ENCODE measurements around the gene RAPGEF2. TPM values are rescaled to one million over a fixed set of nuclear protein-coding genes. Genes with fewer than 3 reads are reported as not detected.

The RAPGEF2 gene
- total RNA-seq, 2 donors from 2014 or later, result 22.8 to 40.0 TPM

- no peaks in the 10 kb centered on the region for H3K4me1 ChIP-seq
- intact Hi-C loops (cut with DNase I), result no loop called here
- DNase-seq, result no peak
- no peaks in the 10 kb centered on the region for H3K27me3 ChIP-seq
- no peaks in the 10 kb centered on the region for H3K36me3 ChIP-seq
- no peak for TF ChIP-seq CTCF (IDR thresholded peaks at IDR 0.05)
- H3K27ac ChIP-seq, result no peak overlapping the region
- H3K9me3 ChIP-seq, result no peaks in the 10 kb centered on the region
- no peak overlapping the region for H3K9ac ChIP-seq (ENCODE audit: low read depth in 2 of 2, low read length in 2 of 2)
- H3K4me3 ChIP-seq, result no peak overlapping the region
These were observed 297.8 kb downstream of the RAPGEF2 start for GRCh38 chr4:159400558-159401225.

- H3K36me3 ChIP-seq, result no peaks in the 10 kb centered on the region
- no peak overlapping the region for H3K9ac ChIP-seq (ENCODE audit: low read depth in 2 of 2, low read length in 2 of 2)
- no peak for TF ChIP-seq CTCF (IDR thresholded peaks at IDR 0.05)
- H3K27me3 ChIP-seq, result no peaks in the 10 kb centered on the region
- H3K9me3 ChIP-seq, result no peaks in the 10 kb centered on the region
- H3K4me3 ChIP-seq, result no peak overlapping the region
- H3K27ac ChIP-seq, result no peak overlapping the region
- H3K4me1 ChIP-seq, result no peaks in the 10 kb centered on the region
- DNase-seq, result no peak
- intact Hi-C loops (cut with DNase I), result no loop called here
These were observed 298.4 kb downstream of the RAPGEF2 start for GRCh38 chr4:159401226-159401712.

GRCh38 chr4:159401791-159402380 is 299.0 kb downstream of the RAPGEF2 start:
- Histone ChIP-seq H3K9me3 (no peaks in the 10 kb centered on the region), H3K9ac (ENCODE audit: low read depth in 2 of 2, low read length in 2 of 2) (no peak overlapping the region), H3K4me1 (no peaks in the 10 kb centered on the region), H3K4me3 (no peak overlapping the region), H3K36me3 (no peaks in the 10 kb centered on the region), H3K27me3 (no peaks in the 10 kb centered on the region), H3K27ac (no peak overlapping the region)
- intact Hi-C loops (cut with DNase I), result no loop called here
- TF ChIP-seq CTCF (IDR thresholded peaks at IDR 0.05), result no peak
- no peak for DNase-seq

Small RNAs within 50 kb of the gene (microRNA-seq; reads per million reads assigned to microRNA genes)
- not detected for gene MIR3688-1
- not detected for gene MIR3688-2

Measured in colonic mucosa (tissue), 4 donors.